CD4-positive, alpha-beta T cell (primary cell): ENCODE data around the gene MVP. TPM values are rescaled to one million over a fixed set of nuclear protein-coding genes. Genes with fewer than 3 reads are reported as not detected.

Source experiments
- ATAC-seq: fragments of 200-7000 bp; cut with Tn5 transposase; one replicate; pipeline ENCODE4 v1.10.0; 2022; ENCODE audit warnings: mild to moderate bottlenecking; ENCODE audit not compliant: poor library complexity
- CTCF ChIA-PET: fragments of 350-600 bp; sonication (Branson Sonifier 250); formaldehyde crosslinking; loops from one replicate; lab custom pipeline; 2021; ENCODE audit warnings: antibody characterized with exemption, inconsistent platforms; lab: Charles Lee
- POLR2A ChIA-PET: fragments of 350-600 bp; sonication (Branson Sonifier 250); formaldehyde crosslinking; loops from one replicate; lab custom pipeline; 2021; ENCODE audit warnings: antibody characterized with exemption, inconsistent platforms; lab: Charles Lee
- DNase-seq, 14 experiments: peaks; one replicate each; pipeline ENCODE4 v3.0.0-alpha.2; 2013 to 2020; ENCODE audit warnings: mixed read lengths in 2 of 14
- H3K27ac ChIP-seq, 2 donors: one replicate each; pipeline versions ENCODE4 v1.5.1 to v1.7.0; 2013; ENCODE audit warnings: low read length in 2 of 2, low read depth in 1 of 2, mild to moderate bottlenecking in 1 of 2
- H3K27me3 ChIP-seq, 2 experiments: 1 replicate in 1 of 2; 2 replicates in 1 of 2; pipeline versions ENCODE4 v1.6.1 to v1.7.0; 2013; ENCODE audit warnings: low read length in 2 of 2, control low read depth in 1 of 2, mild to moderate bottlenecking in 1 of 2, moderate library complexity in 1 of 2; ENCODE audit not compliant: insufficient read depth in 2 of 2, control insufficient read depth in 1 of 2
- H3K36me3 ChIP-seq: one replicate; pipeline ENCODE4 v1.6.1; 2013; ENCODE audit warnings: low read length, control low read depth; ENCODE audit not compliant: insufficient read depth
- H3K4me1 ChIP-seq: one replicate; pipeline ENCODE4 v1.6.1; 2013; ENCODE audit warnings: low read length, control low read depth; ENCODE audit not compliant: insufficient read depth
- H3K4me3 ChIP-seq: one replicate; pipeline ENCODE4 v1.5.1; 2013; ENCODE audit warnings: mild to moderate bottlenecking, low read length, moderate library complexity
- H3K9me3 ChIP-seq, 2 experiments: 1 replicate in 1 of 2; 2 replicates in 1 of 2; pipeline versions ENCODE4 v1.6.1 to v1.7.0; 2013; ENCODE audit warnings: low read length in 2 of 2, mild to moderate bottlenecking in 2 of 2, control low read depth in 1 of 2, moderate library complexity in 1 of 2; ENCODE audit not compliant: control insufficient read depth in 1 of 2, insufficient read depth in 1 of 2
- H3K27ac Mint-ChIP-seq: one replicate; pipeline ENCODE4 v1.8.0; 2020; ENCODE audit warnings: mixed read lengths
- H3K27me3 Mint-ChIP-seq: one replicate; pipeline ENCODE4 v1.8.0; 2021; ENCODE audit warnings: mixed read lengths
- H3K36me3 Mint-ChIP-seq: one replicate; pipeline ENCODE4 v1.8.0; 2021; ENCODE audit warnings: low read depth, mixed read lengths
- H3K4me1 Mint-ChIP-seq: one replicate; pipeline ENCODE4 v1.8.0; 2021; ENCODE audit warnings: low read depth, mixed read lengths
- H3K4me3 Mint-ChIP-seq: one replicate; pipeline ENCODE4 v1.8.0; 2020; ENCODE audit warnings: mild to moderate bottlenecking, mixed read lengths
- H3K9me3 Mint-ChIP-seq: one replicate; pipeline ENCODE4 v1.8.0; 2020; ENCODE audit warnings: mixed read lengths
- CTCF ChIP-seq: fragments of 200-600 bp; IDR thresholded peaks from one replicate; pipeline ENCODE4 v1.8.0; 2022; ENCODE audit warnings: antibody characterized with exemption, mild to moderate bottlenecking
- intact Hi-C, 2 experiments: fragments of 100-400 bp; cut with DNase I in 1 of 2; cut with micrococcal nuclease in 1 of 2; formaldehyde crosslinking; loops; one replicate each; pipeline versions ENCODE4 v1.15.1 to v1.9.0; 2023 to 2025; cut with DNase I, micrococcal nuclease
- total RNA-seq, 174 experiments: library from RNA in 2 of 174; stranded (reverse) in 2 of 174; gene quantifications; one replicate each; pipeline ENCODE4 v1.2.3 and lab custom pipeline; 2021 to 2026

MVP gene
- total RNA-seq, 2 experiments from 2014 or later, result 115 to 118 TPM

- intact Hi-C loops, result loop anchor here (1.0 to 5.0 kb wide), 7 partner anchors 12 to 263 kb away; partner anchors contain the start of genes CDIPT (in 2 of the 2), ALDOA (in 1 of the 2), HIRIP3 (in 1 of the 2) and INO80E (in 1 of the 2)
- peaks cover 38% of the 10 kb centered on the region for H3K36me3 ChIP-seq
- peak overlapping the region; percentile 96 for H3K27ac Mint-ChIP-seq
- peaks cover 43% of the 10 kb centered on the region for H3K4me1 ChIP-seq
- peak in 1 of 14 experiments; percentile 20 for DNase-seq
- CTCF ChIA-PET, result interaction anchor here (0.6 to 2.6 kb wide), 8 partner anchors 11 to 104 kb away, joined by 3 to 24 read pairs (median 4); partner anchors contain the start of genes KIF22 and PAGR1
- H3K27me3 ChIP-seq, result no peaks in the 10 kb centered on the region
- POLR2A ChIA-PET, result interaction anchor here (0.8 to 11.3 kb wide), 19 partner anchors 11 to 982 kb away, joined by 3 to 217 read pairs (median 4); partner anchors contain the start of genes C16orf54, CDIPT, KIF22 and MVP
- peak overlapping the region; percentile 92 to 96 for H3K27ac ChIP-seq
- H3K9me3 ChIP-seq, result no peaks in the 10 kb centered on the region
- ATAC-seq, result no peak
- peak overlapping the region; percentile 100 for H3K4me3 Mint-ChIP-seq
- peaks cover 69% of the 10 kb centered on the region for H3K36me3 Mint-ChIP-seq
- H3K9me3 Mint-ChIP-seq, result no peaks in the 10 kb centered on the region
- H3K27me3 Mint-ChIP-seq, result no peaks in the 10 kb centered on the region
- peak overlapping the region; percentile 94 for H3K4me3 ChIP-seq
- peaks cover 38% of the 10 kb centered on the region for H3K4me1 Mint-ChIP-seq
- TF ChIP-seq CTCF, result no peak
These were observed 15.6 kb upstream of the MVP start for GRCh38 chr16:29804455-29805231.

- H3K36me3 Mint-ChIP-seq, result peaks cover 71% of the 10 kb centered on the region
- H3K4me1 Mint-ChIP-seq, result peaks cover 46% of the 10 kb centered on the region
- Histone ChIP-seq H3K27me3 (no peaks in the 10 kb centered on the region), H3K4me1 (peaks cover 51% of the 10 kb centered on the region), H3K9me3 (no peaks in the 10 kb centered on the region), H3K4me3 (peak overlapping the region; percentile 94), H3K36me3 (peaks cover 41% of the 10 kb centered on the region), H3K27ac (peak overlapping the region; percentile 92 to 96)
- DNase-seq (peak; percentile 95 to 99 (median 98)), ATAC-seq (peak; percentile 63)
- H3K27me3 Mint-ChIP-seq, result no peaks in the 10 kb centered on the region
- intact Hi-C loops, result loop anchor here (1.0 to 5.0 kb wide), 9 partner anchors 11 to 262 kb away; partner anchors contain the start of genes CDIPT (in 2 of the 2), ALDOA (in 1 of the 2), HIRIP3 (in 1 of the 2) and INO80E (in 1 of the 2)
- CTCF ChIA-PET, result interaction anchor here (1.9 to 3.4 kb wide), 3 partner anchors 10 to 15 kb away, joined by 10 to 75 read pairs (median 24); partner anchors contain the start of genes KIF22 and PAGR1
- no peak for TF ChIP-seq CTCF
- H3K27ac Mint-ChIP-seq, result peak overlapping the region; percentile 96
- H3K9me3 Mint-ChIP-seq, result no peaks in the 10 kb centered on the region
- H3K4me3 Mint-ChIP-seq, result peak overlapping the region; percentile 100
- POLR2A ChIA-PET, result interaction anchor here (0.9 to 11.3 kb wide), 16 partner anchors 12 to 378 kb away, joined by 3 to 217 read pairs (median 14); partner anchors contain the start of genes ALDOA, C16orf54, CDIPT and CORO1A
These were observed 14.8 kb upstream of the MVP start for GRCh38 chr16:29805232-29806098.
